H9 (cell line): ENCODE data around the gene GALNT10. TPM values are rescaled to one million over a fixed set of nuclear protein-coding genes. Genes with fewer than 3 reads are reported as not detected.

Experiments used
- DNase-seq: peaks from one replicate; pipeline ENCODE4 v3.0.0-alpha.2; 2017
- H2AFZ ChIP-seq: one replicate; pipeline ENCODE4 v1.6.1; 2013; ENCODE audit warnings: mild to moderate bottlenecking, low read length, control low read depth, moderate library complexity
- H2AK5ac ChIP-seq: 2 replicates; pipeline ENCODE4 v1.6.1; 2013; ENCODE audit warnings: low read length, control low read depth, mixed read lengths; ENCODE audit not compliant: insufficient read length
- H2BK120ac ChIP-seq: one replicate; pipeline ENCODE4 v1.6.1; 2013; ENCODE audit warnings: low read depth, mild to moderate bottlenecking, low read length, control low read depth, inconsistent platforms; ENCODE audit not compliant: poor library complexity, severe bottlenecking
- H2BK12ac ChIP-seq: 2 replicates; pipeline ENCODE4 v1.6.1; 2013; ENCODE audit warnings: low read length, control low read depth, mixed read lengths, low read depth; ENCODE audit not compliant: insufficient read length
- H2BK15ac ChIP-seq: 2 replicates; pipeline ENCODE4 v1.6.1; 2013; ENCODE audit warnings: low read depth, low read length, control low read depth
- H2BK20ac ChIP-seq: one replicate; pipeline ENCODE4 v1.6.1; 2013; ENCODE audit warnings: low read depth, mild to moderate bottlenecking, low read length, control low read depth, inconsistent platforms; ENCODE audit not compliant: poor library complexity, severe bottlenecking
- H2BK5ac ChIP-seq: 2 replicates; pipeline ENCODE4 v1.6.1; 2013; ENCODE audit warnings: low read length, control low read depth, mixed read lengths; ENCODE audit not compliant: insufficient read length
- H3K14ac ChIP-seq: 2 replicates; pipeline ENCODE4 v1.6.1; 2013; ENCODE audit warnings: low read length, control low read depth; ENCODE audit not compliant: insufficient read depth
- H3K18ac ChIP-seq: 2 replicates; pipeline ENCODE4 v1.6.1; 2013; ENCODE audit warnings: low read depth, mild to moderate bottlenecking, mixed read lengths, low read length, control low read depth; ENCODE audit not compliant: insufficient read length
- H3K23ac ChIP-seq: 2 replicates; pipeline ENCODE4 v1.6.1; 2013; ENCODE audit warnings: low read length, control low read depth, mixed read lengths, low read depth; ENCODE audit not compliant: insufficient read length
- H3K23me2 ChIP-seq: 2 replicates; pipeline ENCODE4 v1.6.1; 2013; ENCODE audit warnings: low read depth, mild to moderate bottlenecking, mixed read lengths, low read length, control low read depth; ENCODE audit not compliant: insufficient read length, poor library complexity, severe bottlenecking
- H3K27ac ChIP-seq: 2 replicates; pipeline ENCODE4 v1.5.1; 2013; ENCODE audit warnings: low read length, control low read depth, mixed read lengths, low read depth; ENCODE audit not compliant: insufficient read length
- H3K27me3 ChIP-seq: 2 replicates; pipeline ENCODE4 v1.6.1; 2013; ENCODE audit warnings: low read length, control low read depth, inconsistent platforms; ENCODE audit not compliant: insufficient read depth
- H3K4ac ChIP-seq: 2 replicates; pipeline ENCODE4 v1.6.1; 2013; ENCODE audit warnings: low read depth, mild to moderate bottlenecking, control low read depth, inconsistent platforms, low read length, moderate library complexity
- H3K4me1 ChIP-seq: 2 replicates; pipeline ENCODE4 v1.6.1; 2013; ENCODE audit warnings: low read length, control low read depth, inconsistent platforms; ENCODE audit not compliant: insufficient read depth
- H3K4me2 ChIP-seq: 2 replicates; pipeline ENCODE4 v1.6.1; 2013; ENCODE audit warnings: low read length, control low read depth, mixed read lengths; ENCODE audit not compliant: insufficient read length, insufficient read depth
- H3K56ac ChIP-seq: 2 replicates; pipeline ENCODE4 v1.6.1; 2013; ENCODE audit warnings: low read depth, mild to moderate bottlenecking, mixed read lengths, low read length, control low read depth; ENCODE audit not compliant: insufficient read length
- H3K79me1 ChIP-seq: 2 replicates; pipeline ENCODE4 v1.6.1; 2013; ENCODE audit warnings: low read depth, mild to moderate bottlenecking, moderate library complexity, low read length, control low read depth, inconsistent platforms; ENCODE audit not compliant: insufficient read depth, poor library complexity, severe bottlenecking
- H3K79me2 ChIP-seq: 2 replicates; pipeline ENCODE4 v1.6.1; 2013; ENCODE audit warnings: low read length, control low read depth, inconsistent platforms; ENCODE audit not compliant: insufficient read depth
- H3K9ac ChIP-seq: 2 replicates; pipeline ENCODE4 v1.6.1; 2013; ENCODE audit warnings: low read length, control low read depth, mixed read lengths; ENCODE audit not compliant: insufficient read length; ENCODE audit errors: extremely low read depth
- H3K9me3 ChIP-seq: one replicate; pipeline ENCODE4 v1.6.1; 2013; ENCODE audit warnings: low read depth, low read length, inconsistent platforms; ENCODE audit not compliant: control insufficient read depth
- H3T11ph ChIP-seq: one replicate; pipeline ENCODE4 v1.6.1; 2013; ENCODE audit warnings: mild to moderate bottlenecking, low read length, control low read depth, inconsistent platforms
- H4K20me1 ChIP-seq: one replicate; pipeline ENCODE4 v1.6.1; 2013; ENCODE audit not compliant: control insufficient read depth, insufficient read length, insufficient read depth
- H4K5ac ChIP-seq: 2 replicates; pipeline ENCODE4 v1.6.1; 2013; ENCODE audit warnings: low read depth, mild to moderate bottlenecking, mixed read lengths, low read length, control low read depth; ENCODE audit not compliant: insufficient read length
- H4K8ac ChIP-seq: replicated peaks from 2 replicates; pipeline ENCODE4 v1.6.1; 2013; ENCODE audit warnings: low read length, control low read depth, mixed read lengths, low read depth; ENCODE audit not compliant: insufficient read length
- H4K91ac ChIP-seq: 2 replicates; pipeline ENCODE4 v1.6.1; 2013; ENCODE audit warnings: low read depth, mild to moderate bottlenecking, moderate library complexity, mixed read lengths, low read length, control low read depth; ENCODE audit not compliant: insufficient read length
- H3K27ac Mint-ChIP-seq, 3 experiments: 2 replicates in 2 of 3; 3 replicates in 1 of 3; pipeline ENCODE4 v1.8.0; 2020 to 2021; ENCODE audit warnings: mixed read lengths in 3 of 3, mild to moderate bottlenecking in 1 of 3, moderate library complexity in 1 of 3
- H3K27me3 Mint-ChIP-seq: 2 replicates; pipeline ENCODE4 v1.8.0; 2021; ENCODE audit warnings: low read depth, mild to moderate bottlenecking, moderate library complexity, mixed read lengths
- H3K36me3 Mint-ChIP-seq, 3 experiments: 2 replicates in 2 of 3; 3 replicates in 1 of 3; pipeline ENCODE4 v1.8.0; 2020 to 2021; ENCODE audit warnings: low read depth in 3 of 3, mixed read lengths in 3 of 3; ENCODE audit not compliant: insufficient read depth in 1 of 3
- H3K4me1 Mint-ChIP-seq, 2 experiments: 2 replicates each; pipeline ENCODE4 v1.8.0; 2020; ENCODE audit warnings: mixed read lengths in 2 of 2
- H3K4me3 Mint-ChIP-seq, 2 experiments: 2 replicates in 1 of 2; 3 replicates in 1 of 2; pipeline ENCODE4 v1.8.0; 2020 to 2021; ENCODE audit warnings: mild to moderate bottlenecking in 2 of 2, mixed read lengths in 2 of 2, moderate library complexity in 1 of 2
- H3K9me3 Mint-ChIP-seq, 2 experiments: 2 replicates in 1 of 2; 3 replicates in 1 of 2; pipeline ENCODE4 v1.8.0; 2020; ENCODE audit warnings: mild to moderate bottlenecking in 2 of 2, mixed read lengths in 2 of 2, moderate library complexity in 1 of 2
- CTCF ChIP-seq: fragments of 200-600 bp; sonication (generic); conservative IDR thresholded peaks from 3 replicates; pipeline ENCODE4 v1.8.0; 2021; ENCODE audit warnings: antibody characterized with exemption, mild to moderate bottlenecking
- WGBS: extraction: QIAGEN DNeasy Blood & Tissue Kit; methylation state at CpG from one replicate; pipeline ENCODE4 v1.1.7; 2013; ENCODE audit warnings: missing lambda C conversion rate, low lambda C conversion rate, mixed read lengths; ENCODE audit not compliant: insufficient read length; ENCODE audit errors: extremely low coverage; 5-methylcytosine and 5-hydroxymethylcytosine counted together
- total RNA-seq: library from RNA; stranded (reverse); gene quantifications from 2 replicates; pipeline ENCODE4 v1.2.1, GENCODE V29; 2021

GALNT10 gene
- total RNA-seq, 1 experiment from 2014 or later = 15.4 TPM

GRCh38 chr5:154249826-154250225, 59.3 kb downstream of the GALNT10 start:
- Histone ChIP-seq H2BK5ac (no peak overlapping the region), H4K8ac (no peak overlapping the region), H3K79me1 (no peaks in the 10 kb centered on the region), H3T11ph (no peak overlapping the region), H3K4ac (no peak overlapping the region), H2AFZ (no peak overlapping the region), H3K23me2 (no peaks in the 10 kb centered on the region), H3K4me2 (no peak overlapping the region), H2BK12ac (no peak overlapping the region), H3K18ac (no peak overlapping the region), H4K20me1 (no peaks in the 10 kb centered on the region), H3K56ac (no peak overlapping the region), H4K5ac (no peak overlapping the region), H3K27me3 (no peaks in the 10 kb centered on the region), H3K27ac (no peak overlapping the region), H3K14ac (no peak overlapping the region), H3K79me2 (no peaks in the 10 kb centered on the region), H2BK20ac (no peak overlapping the region), H3K4me1 (no peaks in the 10 kb centered on the region), H3K9me3 (no peaks in the 10 kb centered on the region), H2AK5ac (no peak overlapping the region), H2BK15ac (no peak overlapping the region), H3K23ac (no peak overlapping the region), H3K9ac (no peak overlapping the region), H2BK120ac (no peak overlapping the region), H4K91ac (no peak overlapping the region)
- Mint-ChIP-seq H3K4me1 (peaks cover 8 to 18% of the 10 kb centered on the region in 2 experiments), H3K27me3 (no peaks in the 10 kb centered on the region), H3K36me3 (no peaks in the 10 kb centered on the region), H3K9me3 (no peaks in the 10 kb centered on the region; a peak in 1 of 5 replicates), H3K27ac (no peak overlapping the region), H3K4me3 (no peak overlapping the region)
- WGBS = no CpG with 5 or more reads among the region's 3 CpGs
- TF ChIP-seq CTCF = no peak
- no peak for DNase-seq
